NCI-H1930 (cell line): ENCODE results near the gene ARF1.

Source experiments
- DNase-seq, 2 experiments: peaks; one replicate each; lab custom pipeline; 2025; lab: John Stamatoyannopoulos, UW

The ARF1 gene

GRCh38 chr1:228071839-228072657, 10.5 kb upstream of the ARF1 start:
- DNase-seq: no peak

- no peak for DNase-seq
Observed at GRCh38 chr1:228072658-228073043, 9.9 kb upstream of the ARF1 start.

GRCh38 chr1:228073061-228073856, 9.2 kb upstream of the ARF1 start:
- DNase-seq: no peak

DNA sequence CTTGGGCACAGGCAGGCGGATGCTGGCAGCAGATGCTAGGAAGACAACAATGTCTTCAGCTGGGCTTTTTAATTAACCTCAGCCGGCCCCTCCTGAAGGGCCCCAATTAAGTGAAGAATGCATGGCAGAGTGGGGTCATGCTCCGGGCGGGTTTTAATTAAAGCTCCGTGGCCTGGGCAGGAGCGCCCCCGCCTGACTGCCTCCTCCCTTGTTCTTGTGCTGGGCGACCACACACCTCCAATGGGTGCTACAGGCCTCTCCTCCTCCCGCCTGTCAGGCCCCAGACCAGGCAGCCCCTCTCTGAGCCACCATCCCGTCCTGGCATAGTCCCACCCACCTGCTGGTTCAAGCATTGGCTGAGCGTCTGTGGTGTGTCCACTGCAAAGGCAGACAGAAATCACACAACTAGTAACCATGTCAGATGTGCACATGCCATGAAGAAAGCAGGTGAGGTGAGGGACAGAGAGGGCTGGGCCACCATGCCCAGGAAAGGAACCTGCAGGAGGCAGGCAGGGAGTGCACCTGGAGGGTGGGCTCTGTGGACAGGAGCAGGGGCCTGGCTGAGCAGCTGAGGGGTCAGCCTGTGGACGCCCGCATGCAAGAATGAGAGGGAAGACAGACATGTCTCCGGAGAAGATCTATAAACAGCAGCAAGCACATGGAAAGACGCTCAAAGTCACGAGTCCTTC, 8.5 kb upstream of the ARF1 start:
- no peak for DNase-seq

DNA sequence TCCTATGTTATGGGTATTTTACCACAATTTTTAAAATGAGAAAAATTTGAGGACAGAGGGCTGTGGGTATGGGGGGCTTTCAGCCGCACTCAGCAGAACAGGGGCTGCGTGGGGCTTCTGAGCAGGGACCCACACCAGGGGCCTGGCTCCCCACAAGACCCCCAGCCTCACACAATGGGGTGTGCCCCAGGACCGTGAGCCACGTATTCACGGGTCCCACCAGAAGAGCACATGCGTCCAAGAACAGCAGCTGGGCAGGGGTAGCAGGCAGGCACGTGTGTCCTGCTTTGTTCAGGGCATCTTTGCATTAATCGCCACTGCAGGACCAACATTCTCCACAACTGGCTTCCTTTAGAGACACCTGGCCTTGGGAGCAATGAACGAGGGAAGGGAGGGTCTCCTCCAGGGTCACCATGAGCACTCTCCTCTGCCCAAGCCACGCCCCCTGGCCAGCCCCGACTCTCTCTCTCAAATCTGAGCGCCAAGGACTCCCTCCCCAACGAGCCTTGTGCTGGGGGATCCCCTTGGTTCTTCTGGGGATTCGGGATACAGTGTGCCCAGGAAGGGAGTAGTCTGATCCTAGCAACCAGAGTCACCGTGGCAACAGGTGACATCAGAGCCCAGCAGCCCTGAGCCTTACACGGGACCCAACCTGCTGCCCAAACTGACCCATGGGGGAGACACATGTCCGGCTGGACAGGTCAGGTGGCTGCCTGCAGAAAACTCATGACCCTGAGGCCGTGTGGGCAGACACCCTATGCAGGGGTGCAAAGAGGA, 7.4 kb upstream of the ARF1 start:
- no peak for DNase-seq

GRCh38 chr1:228075801-228076271, 6.7 kb upstream of the ARF1 start:
- no peak for DNase-seq

- DNase-seq: no peak
Observed at GRCh38 chr1:228076796-228077430, 5.6 kb upstream of the ARF1 start.

DNA sequence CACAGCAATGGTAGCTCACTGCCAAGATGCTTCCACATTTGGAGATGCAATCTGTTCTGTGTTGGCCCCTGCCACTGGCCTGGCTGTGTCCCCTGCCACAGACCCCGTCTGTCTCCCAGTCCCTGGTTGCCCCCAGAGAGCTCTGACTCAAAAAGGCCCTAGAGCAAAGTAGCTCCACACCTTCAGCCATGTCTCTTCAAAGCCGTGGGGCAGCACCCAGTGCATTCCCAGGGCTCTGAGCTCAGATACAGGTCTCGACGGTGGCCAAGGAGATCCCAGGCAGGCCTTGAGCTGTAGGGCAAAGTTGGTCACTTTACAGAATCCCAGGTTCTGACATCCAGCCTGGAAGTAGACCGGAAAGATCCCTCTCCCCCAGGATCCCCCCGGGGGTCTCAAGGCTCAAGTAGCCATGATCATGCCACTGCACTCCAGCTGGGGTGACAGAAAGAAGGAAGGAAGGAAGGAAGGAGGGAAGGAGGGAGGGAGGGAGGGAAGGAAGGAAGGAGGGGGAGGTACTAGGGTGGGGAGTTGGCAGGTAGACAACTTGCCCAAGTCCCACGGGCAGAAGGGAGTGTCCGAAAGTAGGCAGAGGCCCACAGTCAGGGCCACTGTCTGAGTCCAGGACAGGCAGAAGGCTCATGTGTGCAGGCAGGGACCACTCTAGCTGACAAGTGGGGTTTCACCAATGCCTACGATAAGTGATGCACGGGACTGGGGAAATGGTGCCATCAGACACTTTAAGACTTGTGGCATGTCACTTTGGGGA, 4.8 kb upstream of the ARF1 start:
- DNase-seq: no peak

DNA sequence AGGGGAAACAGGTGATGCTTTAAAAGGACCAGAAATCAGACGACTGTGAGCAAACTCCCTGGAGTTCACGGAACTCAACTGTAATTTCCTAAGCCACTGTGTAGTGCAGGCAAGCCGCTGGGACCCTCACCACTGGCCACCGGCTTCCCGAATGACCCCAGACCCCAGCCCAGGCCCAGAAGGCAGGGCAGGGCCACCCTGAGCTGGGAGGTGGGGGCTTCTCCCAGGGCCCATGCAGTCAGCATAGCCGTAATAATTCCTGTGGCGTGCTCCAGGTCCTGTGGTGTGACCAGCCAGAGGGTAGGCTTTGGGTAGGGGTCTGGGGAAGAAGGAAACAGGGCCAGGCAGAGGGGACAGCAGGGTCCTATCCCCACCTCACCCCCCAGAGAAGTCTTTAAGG, 3.5 kb upstream of the ARF1 start:
- no peak for DNase-seq

DNA sequence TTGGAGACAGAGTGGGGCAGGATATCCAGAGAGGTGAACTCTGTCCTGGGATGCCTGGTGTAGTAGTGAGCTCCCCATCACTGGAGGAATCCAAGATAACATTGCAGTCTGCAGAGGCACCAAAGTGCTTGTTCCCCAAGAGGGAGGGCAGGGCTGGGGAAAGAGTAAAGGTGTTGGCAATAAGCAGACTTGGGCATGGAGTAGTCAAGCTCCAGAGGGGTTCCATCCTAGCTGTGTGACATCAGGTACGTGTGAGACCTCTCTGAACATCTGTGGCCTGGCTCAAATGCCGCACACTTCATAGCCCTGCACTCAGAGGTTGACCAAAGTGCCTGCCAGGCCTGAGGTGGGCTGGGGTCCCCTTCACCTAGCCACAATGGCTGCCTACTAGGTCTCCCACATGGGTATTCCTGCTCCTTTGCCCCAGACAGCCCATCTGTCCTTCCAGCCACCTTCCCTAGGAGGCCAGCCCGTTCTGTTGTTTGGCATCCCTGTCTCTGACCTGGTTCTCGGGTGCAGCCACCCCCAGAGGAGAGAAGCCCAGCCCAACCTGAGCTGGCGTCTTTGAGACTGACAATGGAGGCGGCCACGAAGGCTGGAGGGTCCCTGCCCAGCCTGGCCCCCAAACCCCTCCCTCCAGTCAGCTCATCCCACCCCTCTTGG, 2.8 kb upstream of the ARF1 start:
- DNase-seq: no peak

GRCh38 chr1:228081144-228081543, 1.4 kb upstream of the ARF1 start:
- DNase-seq: no peak

GRCh38 chr1:228081578-228082213, 812 bp upstream of the ARF1 start:
- DNase-seq: no peak

DNA sequence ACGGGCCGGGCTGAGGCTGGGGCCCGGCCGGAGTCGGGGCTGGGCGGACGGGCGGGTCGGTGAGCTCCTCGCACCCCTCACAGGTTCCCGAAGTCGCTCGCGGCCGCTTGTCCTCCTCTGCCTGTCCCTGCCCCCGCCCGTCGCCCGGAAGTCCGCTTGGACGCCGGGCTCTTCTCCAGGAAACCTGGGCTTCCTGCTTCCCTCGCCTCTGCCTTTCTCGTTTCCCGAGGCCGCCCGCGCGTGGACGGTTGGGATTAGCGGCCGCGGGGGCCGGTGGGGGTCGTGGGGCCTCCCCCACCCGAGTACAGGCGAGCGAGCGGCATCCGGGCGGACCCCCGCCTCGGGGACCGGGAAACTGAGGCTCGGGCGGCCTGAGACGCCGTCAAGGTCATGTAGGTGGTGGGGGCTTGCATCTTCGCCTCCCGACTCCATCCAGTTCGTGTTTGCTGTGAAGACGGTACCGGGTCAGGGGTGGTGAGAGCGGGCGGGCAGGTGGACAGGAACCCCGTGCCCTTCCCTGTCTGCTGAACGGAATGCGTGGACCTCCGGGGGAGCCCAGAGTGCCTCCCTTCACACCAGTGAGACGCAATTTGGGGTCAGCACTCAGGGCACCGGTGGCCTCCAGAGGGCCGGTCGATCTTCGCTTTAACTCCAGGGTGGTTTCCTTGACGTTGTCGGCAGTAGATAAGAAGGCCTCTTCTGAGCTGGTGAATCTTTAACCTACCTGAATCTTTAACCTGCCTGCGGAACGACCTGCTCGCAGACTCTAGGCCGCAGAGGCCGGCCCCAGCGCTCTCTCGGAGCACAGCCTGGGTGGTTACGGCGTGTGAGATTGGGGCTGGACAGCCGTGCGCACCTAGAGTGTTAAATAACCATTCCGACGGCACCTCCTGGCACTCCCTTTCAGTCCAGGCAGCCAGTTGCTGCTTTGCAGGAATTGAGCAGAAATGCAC, 686 bp downstream of the ARF1 start:
- DNase-seq: no peak

- DNase-seq: no peak
Observed at GRCh38 chr1:228083871-228084278, 1.4 kb downstream of the ARF1 start.

- no peak for DNase-seq
Observed at GRCh38 chr1:228084325-228084724, 1.8 kb downstream of the ARF1 start.

- no peak for DNase-seq
Observed at GRCh38 chr1:228084797-228085196, 2.3 kb downstream of the ARF1 start.

DNA sequence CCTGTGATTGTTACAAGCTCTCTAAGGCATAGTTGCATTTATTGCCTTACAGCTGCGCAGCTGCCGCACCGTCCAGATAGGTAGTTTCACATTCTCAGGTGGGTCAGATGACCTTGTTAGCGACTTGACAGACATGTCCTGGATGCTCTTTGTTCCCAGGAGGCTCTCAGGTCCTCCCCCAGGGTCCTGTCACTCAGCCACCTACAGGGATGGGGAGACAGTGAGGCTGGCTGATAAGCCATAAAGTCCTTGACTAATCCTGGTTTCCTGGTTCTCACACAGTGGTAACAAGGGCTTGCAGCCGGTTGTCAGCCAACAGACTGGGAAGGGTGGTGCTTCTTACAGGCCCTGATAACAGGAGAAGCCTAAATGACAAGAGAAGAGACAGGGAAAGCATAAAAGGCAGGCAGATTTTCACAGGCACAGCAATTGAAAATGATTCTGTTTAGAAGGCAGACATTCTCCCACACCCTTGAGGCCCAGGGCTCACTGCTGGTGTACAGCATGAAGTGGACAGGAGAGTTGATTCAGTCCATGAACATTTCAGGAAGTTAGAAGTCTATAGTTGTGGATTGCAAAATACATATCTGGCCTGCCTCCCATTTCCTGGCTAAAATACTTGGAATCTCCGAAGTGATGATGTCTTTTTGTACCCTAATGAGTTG, 2.9 kb downstream of the ARF1 start:
- no peak for DNase-seq

DNA sequence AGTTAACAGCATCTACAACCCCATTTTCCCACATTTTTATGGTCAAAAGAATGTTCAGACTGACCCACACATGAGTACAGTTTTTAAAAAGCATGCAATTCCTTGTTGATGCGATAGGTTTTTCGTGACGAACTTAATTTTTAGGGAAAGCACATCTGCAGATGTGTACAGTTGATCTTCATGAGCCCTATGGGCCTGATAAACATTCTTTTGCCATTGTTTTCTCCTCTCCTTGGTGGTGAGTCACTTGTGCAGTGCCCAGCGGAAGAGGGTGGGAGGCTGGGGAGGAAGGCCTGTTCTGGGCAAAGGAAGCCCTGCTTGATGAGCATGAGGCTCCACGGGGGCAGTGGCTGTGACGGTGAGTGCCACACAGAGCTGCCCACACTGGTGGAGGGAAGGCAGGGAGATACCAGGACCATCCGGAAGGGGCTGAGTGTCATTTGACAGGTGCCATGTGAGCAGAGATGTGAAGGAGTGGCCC, 5.3 kb downstream of the ARF1 start:
- DNase-seq: no peak
